Activated effector memory CD4-positive, alpha-beta T cell treated with Interleukin-2 at 50 U/mL for 16 hours (primary cell): ENCODE measurements around the gene EYA4.

Experiments
- DNase-seq: peaks from one replicate; pipeline ENCODE4 v3.0.0-alpha.2; 2020

The EYA4 gene, protein sequence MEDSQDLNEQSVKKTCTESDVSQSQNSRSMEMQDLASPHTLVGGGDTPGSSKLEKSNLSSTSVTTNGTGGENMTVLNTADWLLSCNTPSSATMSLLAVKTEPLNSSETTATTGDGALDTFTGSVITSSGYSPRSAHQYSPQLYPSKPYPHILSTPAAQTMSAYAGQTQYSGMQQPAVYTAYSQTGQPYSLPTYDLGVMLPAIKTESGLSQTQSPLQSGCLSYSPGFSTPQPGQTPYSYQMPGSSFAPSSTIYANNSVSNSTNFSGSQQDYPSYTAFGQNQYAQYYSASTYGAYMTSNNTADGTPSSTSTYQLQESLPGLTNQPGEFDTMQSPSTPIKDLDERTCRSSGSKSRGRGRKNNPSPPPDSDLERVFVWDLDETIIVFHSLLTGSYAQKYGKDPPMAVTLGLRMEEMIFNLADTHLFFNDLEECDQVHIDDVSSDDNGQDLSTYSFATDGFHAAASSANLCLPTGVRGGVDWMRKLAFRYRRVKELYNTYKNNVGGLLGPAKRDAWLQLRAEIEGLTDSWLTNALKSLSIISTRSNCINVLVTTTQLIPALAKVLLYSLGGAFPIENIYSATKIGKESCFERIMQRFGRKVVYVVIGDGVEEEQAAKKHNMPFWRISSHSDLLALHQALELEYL

GRCh38 chr6:133241086-133241900 is at the start of gene EYA4:
TSS of gene EYA4 (plus strand) at chr6:133241357. CDS start at chr6:133274781, 33,424 bp downstream.
- DNase-seq: no peak

DNA sequence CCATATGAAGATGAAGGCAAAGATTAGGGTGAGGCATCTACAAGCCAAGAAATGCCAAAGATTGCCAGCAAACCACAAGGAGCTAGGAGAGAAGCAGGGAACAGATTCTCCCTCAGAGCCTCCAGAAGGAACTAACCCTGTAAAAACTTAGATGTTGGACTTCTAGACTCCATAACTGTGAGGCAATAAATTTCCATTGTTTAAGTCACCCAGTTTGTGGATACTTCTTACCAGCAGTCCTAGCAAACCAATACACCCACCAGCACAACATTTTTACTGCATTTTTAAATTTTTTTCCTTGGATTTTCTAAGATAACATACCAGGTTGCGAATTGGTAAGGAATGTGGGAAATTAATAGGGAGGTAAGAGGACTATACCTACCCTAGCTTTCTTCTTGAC is 47.8 kb upstream of the EYA4 start:
- no peak for DNase-seq

DNA sequence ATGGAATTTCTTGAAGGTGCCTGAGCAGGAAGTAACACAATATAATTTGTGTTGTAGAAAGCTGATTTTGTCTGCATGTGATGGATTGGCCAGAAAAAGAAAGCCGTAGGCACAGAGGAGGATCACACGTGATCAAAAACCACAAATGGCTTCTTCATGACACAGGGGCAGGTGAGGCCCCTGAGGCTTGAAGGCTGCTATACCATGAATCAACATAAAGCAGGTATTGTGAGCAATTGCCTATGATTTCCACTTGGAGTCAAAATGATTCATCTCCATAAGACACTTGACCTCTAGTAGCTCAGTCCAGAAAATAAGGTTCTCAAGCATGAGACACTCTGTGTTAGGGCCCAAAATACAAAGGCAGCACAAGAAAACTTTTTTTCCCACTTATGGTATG is 42.4 kb upstream of the EYA4 start:
- no peak for DNase-seq

DNA sequence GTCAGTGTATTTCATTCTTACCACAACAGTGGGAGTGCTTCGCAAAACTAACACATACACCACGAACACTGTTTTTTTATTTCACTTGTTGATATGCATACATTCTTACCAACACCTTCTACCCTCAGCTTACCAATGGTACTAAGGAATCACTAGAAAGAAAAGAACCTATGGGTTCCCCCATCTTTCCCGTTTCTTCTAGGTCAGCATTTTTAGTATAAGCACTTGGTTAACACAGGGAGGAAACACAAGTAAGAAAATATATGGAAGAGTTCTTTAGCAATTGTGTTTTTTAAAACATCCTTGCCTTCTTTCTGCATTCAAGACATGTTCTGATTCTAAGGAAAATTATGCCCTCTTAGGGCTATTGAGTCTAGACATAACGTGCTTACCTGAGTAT is 39.9 kb upstream of the EYA4 start:
- no peak for DNase-seq

- no peak for DNase-seq
These were observed 38.4 kb upstream of the EYA4 start for GRCh38 chr6:133202610-133203343.

GRCh38 chr6:133203344-133203697 is 37.8 kb upstream of the EYA4 start:
- DNase-seq: no peak

DNA sequence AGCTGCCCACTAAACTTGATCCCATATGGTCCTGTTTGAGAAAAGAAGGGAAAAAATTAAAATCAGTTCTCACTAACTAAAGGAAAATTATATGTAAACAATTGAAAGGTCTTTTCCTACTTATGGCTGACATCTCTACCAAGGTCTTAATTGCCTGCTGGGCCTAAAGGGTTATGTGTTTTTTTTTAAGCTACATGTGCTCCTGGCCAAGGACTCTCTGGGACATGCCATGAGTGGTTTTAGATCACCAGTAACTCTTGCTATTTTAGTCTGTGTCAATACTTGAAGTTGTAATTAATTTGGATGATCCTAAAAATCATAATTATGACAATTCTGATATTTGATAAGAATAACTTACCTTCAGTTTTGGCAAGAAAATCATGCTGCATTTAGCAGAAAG is 35.9 kb upstream of the EYA4 start:
- DNase-seq: no peak

DNA sequence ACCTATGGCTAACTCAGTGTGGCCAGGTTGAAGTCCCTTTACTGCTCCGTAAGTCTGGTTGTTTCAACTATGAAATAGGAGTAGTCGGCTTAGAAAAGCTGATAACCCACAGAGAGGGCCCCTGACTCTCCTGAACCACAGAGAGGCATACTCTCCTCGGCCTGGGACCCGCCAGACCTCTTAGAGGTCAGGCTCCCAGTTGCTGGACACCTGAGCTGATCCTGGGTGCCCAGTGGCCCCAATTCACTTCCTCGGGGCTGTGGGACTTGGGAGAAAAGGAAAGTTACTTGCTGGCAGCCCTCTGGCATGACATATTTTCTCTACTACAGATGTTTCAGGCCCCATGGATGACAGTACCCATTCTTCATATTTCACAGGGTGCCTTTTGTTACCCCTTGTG is 34.2 kb upstream of the EYA4 start:
- no peak for DNase-seq

GRCh38 chr6:133207754-133208153 is 33.4 kb upstream of the EYA4 start:
- no peak for DNase-seq

DNA sequence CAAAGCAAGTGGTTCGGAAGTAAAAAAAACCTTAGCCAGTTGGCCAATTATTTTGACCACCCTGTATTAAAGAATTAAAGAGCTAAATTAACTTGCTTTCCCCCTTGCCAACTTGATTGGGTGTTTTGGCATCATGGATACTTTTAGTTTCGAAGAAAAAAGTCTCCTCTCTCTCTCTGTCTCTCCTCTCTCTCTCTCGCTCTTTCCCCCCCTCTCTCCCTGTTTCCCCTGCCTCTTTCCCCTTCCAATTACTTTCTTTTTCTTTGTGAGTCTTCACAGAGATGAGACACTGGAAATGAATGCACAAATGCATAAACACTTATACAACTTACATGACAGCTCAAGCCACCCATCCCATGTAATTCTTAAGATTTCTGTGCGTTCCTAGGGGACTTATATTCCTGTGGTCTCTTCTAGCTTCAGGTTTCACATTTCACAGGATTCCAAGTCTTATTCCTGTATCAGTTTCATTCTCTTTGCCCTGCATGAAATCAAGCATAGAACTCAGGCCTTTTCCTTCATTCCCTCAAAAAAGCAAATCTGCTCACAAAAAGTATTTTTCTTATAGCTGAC is 32.9 kb upstream of the EYA4 start:
- DNase-seq: no peak

DNA sequence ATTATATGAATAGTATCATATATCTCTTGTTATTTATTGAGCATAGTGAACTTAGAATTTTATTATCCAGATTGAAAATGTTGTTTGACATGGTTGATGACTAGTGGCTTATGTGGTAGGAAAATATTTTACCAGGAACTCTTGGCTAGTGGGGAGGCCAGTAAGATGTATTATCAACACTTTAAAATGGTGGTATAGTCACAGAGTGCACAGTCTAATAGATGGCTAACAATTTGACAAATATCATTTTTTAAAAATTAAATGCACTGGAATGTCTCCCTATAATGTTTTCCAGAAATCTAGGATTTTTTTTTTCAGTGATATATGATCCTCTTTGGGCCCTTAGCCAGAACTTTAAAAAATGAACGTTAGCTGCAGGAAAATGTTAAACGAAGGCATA is 26.9 kb upstream of the EYA4 start:
- no peak for DNase-seq

GRCh38 chr6:133218852-133219251 is 22.3 kb upstream of the EYA4 start:
- no peak for DNase-seq

DNA sequence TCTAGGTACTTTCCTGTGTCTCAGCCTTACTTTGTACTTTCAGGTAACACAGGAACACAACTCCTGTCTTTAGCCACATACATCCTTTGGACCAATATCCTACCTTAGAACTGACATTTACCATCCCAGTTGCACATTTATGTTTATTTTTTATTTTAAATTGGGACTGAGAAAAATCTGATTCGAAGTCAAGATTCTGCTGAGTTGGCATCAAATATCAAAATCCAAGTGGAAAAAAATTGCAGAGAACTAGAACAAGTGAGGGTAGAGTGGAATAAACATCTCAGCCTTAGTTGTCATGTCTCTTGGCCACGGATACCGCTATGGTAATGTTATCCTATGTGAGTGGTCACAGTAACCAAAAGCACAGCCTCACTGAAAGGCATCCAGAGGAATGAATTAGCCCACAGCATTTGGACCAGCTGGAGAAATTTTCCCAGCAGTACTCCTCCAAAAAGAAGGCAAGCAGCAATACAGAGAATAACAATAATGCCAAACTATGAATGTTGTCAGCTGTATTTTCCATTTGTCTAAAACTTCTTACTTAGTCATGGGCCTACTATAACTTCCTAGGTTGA is 17.6 kb upstream of the EYA4 start:
- DNase-seq: no peak

DNA sequence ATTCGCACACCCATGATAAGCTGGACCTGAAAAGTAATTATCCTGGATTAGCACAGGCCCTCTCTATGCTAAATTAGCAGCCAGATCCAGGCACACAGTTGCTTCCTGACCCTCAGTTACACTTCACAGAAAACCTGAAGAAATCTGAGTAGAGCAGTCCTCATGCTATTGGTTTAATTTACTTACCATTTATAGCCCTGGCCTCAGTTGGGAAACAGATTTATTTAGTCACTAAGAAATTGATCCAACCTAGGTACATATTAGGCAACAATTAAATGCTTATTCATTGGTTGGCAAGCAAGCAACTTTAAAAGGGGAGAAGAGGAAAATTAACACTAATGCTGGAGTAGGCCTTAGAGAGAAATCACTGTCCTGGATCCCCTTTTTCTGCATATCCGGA is 15.6 kb upstream of the EYA4 start:
- DNase-seq: no peak

GRCh38 chr6:133227344-133227743 is 13.8 kb upstream of the EYA4 start:
- DNase-seq: no peak

- no peak for DNase-seq
These were observed 11.1 kb upstream of the EYA4 start for GRCh38 chr6:133230052-133230451.

GRCh38 chr6:133235221-133235620 is 5.9 kb upstream of the EYA4 start:
- DNase-seq: no peak

GRCh38 chr6:133236932-133237331 is 4.2 kb upstream of the EYA4 start:
- DNase-seq: no peak

GRCh38 chr6:133240511-133241085 is 559 bp upstream of the EYA4 start:
- DNase-seq: no peak

GRCh38 chr6:133241901-133242636 is 912 bp downstream of the EYA4 start:
- DNase-seq: no peak
